ENCODE measurements around the gene CTNNA3. TPM values are rescaled to one million over a fixed set of nuclear protein-coding genes. Genes with fewer than 3 reads are reported as not detected.
"Not testable (repeated sequence)": the region's sequence is repeated elsewhere in the genome, so short reads cannot be mapped to it uniquely, and the experiment has no call there.

The CTNNA3 gene
- total RNA-seq, 2 donors from 2014 or later = 4.8 to 5.3 TPM

DNA sequence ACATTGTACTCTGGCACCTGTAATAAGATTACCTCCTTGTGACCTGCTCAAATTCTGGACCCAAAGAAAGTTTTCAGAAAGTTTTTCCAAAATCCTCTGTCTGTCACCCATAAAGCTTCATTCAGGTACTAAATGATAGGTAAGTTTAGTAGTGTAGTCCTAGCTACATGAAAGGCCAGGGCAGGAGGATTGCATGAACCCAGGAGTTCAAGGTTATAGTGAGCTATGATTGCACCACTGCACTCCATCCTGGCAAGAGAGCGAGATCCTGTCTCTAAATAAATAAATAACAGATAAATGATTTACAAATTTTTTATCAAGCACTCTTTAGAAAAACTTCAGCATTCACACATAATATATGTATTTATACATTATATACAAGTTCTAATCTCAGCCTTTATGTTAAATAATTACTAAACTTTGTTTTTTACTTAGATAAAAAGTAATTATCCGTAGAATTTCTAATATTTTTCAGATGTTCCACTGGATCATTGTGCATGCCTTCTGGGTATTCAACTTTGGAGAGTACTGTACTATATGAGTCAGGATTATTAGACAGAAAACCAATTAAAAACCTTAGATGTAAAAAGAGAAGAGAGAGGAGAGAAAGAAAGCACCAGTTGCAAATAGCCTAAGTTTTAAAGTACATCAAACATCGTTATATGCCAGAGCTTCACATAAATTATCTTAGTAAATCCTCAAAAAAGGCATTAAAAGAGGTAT, 407.1 kb downstream of the CTNNA3 start:
- intact Hi-C loops (cut with DNase I) = no loop called here
- DNase-seq (ENCODE audit: low spot score) = no peak

- no peak for DNase-seq (ENCODE audit: low spot score)
- intact Hi-C loops (cut with DNase I) = no loop called here
Measured at GRCh38 chr10:67284589-67284988, 411.4 kb downstream of the CTNNA3 start.

DNA sequence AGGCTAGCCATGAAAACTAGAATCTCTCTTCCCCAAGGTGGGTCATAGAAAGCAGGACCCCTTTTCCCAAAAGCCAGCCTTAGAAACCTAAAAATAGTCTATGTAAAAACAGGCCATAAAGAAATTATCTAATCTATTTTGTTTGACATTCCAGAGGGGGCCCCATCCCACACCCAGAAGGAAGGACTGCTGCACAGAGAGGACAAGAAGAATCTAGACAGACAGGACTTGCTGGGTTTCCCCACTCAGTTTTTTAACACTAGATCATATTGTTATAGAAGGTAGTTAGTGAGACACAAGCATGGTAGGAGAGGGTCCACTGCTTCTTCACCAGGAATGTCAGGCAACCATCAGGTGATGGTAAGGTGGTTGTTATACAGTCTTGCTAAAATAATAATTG, 413.1 kb downstream of the CTNNA3 start:
- intact Hi-C loops (cut with DNase I) = no loop called here

DNA sequence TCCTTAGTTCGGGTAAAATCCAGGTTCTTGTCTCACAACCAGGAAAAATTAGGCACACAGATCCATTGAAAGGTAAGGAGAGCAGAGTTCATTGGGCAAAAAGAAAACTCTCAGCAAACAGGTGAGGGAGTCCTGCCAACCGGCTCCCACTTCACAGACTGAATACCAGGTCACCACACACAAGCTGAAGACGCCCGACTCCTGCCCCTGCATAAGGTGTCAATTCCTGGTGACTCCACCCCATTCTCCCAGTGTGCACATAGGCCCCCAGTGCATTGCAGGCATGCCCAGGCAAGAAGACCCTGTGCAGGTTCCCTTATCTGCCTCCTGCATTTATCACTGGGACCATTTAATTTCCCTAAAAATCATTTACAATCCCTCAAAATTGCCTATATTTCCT, 415.6 kb downstream of the CTNNA3 start:
- intact Hi-C loops (cut with DNase I) = no loop called here
- DNase-seq (ENCODE audit: low spot score) = no peak

More for the DNA sequence above, 413.1 kb downstream of the CTNNA3 start:
- DNase-seq (ENCODE audit: low spot score) = no peak

- intact Hi-C loops (cut with DNase I) = no loop called here
- no peak for DNase-seq (ENCODE audit: low spot score)
Measured at GRCh38 chr10:67277402-67277801, 418.6 kb downstream of the CTNNA3 start.

GRCh38 chr10:67269828-67270227, 426.2 kb downstream of the CTNNA3 start:
- no peak for DNase-seq (ENCODE audit: low spot score)
- intact Hi-C loops (cut with DNase I) = no loop called here

- intact Hi-C loops (cut with DNase I) = no loop called here
- no peak for DNase-seq (ENCODE audit: low spot score)
Measured at GRCh38 chr10:67268146-67268545, 427.8 kb downstream of the CTNNA3 start.

DNA sequence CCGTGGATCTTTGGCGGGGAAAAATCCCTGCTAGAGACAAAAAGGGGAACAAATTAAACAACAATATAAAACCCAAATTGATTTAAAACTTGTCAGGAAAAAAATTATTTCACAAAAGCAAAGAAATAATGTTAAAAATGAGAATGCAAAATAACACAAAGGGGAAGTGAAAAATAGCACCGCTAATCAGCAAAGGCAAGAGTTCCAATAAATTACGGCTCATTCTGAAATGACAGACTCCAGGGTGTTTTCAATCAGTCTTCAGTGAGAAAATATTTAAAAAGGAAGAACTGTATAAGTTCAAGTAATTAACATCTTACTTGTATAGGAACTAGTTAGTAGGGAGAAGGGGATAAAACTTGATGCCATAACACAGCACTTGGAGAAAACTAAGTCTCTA, 433.3 kb downstream of the CTNNA3 start:
- intact Hi-C loops (cut with DNase I) = no loop called here
- no peak for DNase-seq (ENCODE audit: low spot score)

- intact Hi-C loops (cut with DNase I) = no loop called here
Measured at GRCh38 chr10:67261300-67261797, 434.6 kb downstream of the CTNNA3 start.

DNA sequence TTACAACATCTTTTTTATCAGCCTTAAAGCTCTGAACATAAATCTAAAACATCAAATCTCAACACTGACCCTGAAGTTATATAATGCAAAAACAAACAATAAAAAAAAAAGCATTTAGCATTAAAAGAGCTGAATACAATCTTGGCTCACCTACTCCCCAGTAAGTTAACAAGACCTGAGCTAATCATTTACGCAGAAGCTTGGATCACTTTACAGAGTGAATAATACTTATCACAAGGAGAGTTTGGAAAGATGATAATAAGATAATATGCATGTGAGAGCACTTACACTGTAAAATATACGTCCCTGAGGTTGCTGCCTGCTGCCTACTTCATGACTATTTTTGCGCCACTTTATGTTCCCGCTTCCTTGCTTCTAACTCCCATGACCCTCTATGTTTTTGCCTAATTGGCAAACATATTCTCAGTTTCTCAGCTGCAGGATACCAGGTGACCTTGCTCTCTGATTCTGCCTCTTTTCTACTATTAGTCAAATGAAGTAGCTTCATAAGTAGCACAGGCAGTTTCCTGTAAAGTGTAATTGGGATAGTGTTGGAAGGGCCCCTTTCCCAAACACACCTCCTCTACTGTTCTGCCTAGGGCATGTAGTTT, 436.6 kb downstream of the CTNNA3 start:
- DNase-seq (ENCODE audit: low spot score) = no peak
- intact Hi-C loops (cut with DNase I) = no loop called here

More at GRCh38 chr10:67261300-67261797, 434.6 kb downstream of the CTNNA3 start:
- no peak for DNase-seq (ENCODE audit: low spot score)

GRCh38 chr10:67257427-67258144, 438.4 kb downstream of the CTNNA3 start:
- intact Hi-C loops (cut with DNase I) = no loop called here
- no peak for DNase-seq (ENCODE audit: low spot score)

- no peak for DNase-seq (ENCODE audit: low spot score)
- intact Hi-C loops (cut with DNase I) = no loop called here
Measured at GRCh38 chr10:67257018-67257417, 439.0 kb downstream of the CTNNA3 start.

- intact Hi-C loops (cut with DNase I) = no loop called here
- no peak for DNase-seq (ENCODE audit: low spot score)
Measured at GRCh38 chr10:67250686-67251085, 445.3 kb downstream of the CTNNA3 start.

- intact Hi-C loops (cut with DNase I) = no loop called here
- no peak for DNase-seq (ENCODE audit: low spot score)
Measured at GRCh38 chr10:67246066-67246555, 449.9 kb downstream of the CTNNA3 start.

GRCh38 chr10:67242528-67242927, 453.5 kb downstream of the CTNNA3 start:
- DNase-seq (ENCODE audit: low spot score) = no peak
- intact Hi-C loops (cut with DNase I) = no loop called here

GRCh38 chr10:67241451-67241850, 454.5 kb downstream of the CTNNA3 start:
- no peak for DNase-seq (ENCODE audit: low spot score)
- intact Hi-C loops (cut with DNase I) = no loop called here

DNA sequence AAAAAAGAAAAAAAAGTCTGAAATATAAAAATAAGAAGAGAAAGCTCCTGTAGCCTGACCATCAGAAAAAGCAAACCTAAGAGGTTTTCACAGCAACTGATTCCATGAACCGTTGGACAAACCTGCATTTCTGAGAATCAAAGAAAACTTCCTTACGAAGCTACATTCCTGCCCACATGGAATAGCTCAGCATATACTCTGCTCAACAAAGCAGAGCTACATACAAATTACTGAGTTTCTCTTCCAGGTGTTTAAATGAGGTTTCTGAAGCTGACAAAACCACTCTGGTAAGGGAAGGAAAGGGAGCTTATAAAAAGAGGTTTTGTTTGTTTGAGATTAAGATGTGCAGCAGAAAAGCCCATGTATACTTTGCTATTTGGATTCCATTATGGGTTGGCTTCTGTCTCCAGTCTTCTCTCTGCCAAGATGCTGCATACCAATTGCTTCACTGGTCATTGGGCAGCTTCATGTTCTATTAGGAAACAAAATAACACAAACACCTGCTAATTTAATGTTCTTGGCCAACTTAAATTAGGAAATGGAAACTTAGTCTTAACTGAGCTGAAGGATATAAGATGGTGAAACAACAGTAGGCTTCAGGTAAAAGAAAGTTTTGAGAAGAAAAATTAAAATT, 456.0 kb downstream of the CTNNA3 start:
- intact Hi-C loops (cut with DNase I) = no loop called here
- no peak for DNase-seq (ENCODE audit: low spot score)

GRCh38 chr10:67230680-67231500, 465.1 kb downstream of the CTNNA3 start:
- peak; percentile 74 for DNase-seq (ENCODE audit: low spot score)
- intact Hi-C loops (cut with DNase I) = not testable (repeated sequence)

DNA sequence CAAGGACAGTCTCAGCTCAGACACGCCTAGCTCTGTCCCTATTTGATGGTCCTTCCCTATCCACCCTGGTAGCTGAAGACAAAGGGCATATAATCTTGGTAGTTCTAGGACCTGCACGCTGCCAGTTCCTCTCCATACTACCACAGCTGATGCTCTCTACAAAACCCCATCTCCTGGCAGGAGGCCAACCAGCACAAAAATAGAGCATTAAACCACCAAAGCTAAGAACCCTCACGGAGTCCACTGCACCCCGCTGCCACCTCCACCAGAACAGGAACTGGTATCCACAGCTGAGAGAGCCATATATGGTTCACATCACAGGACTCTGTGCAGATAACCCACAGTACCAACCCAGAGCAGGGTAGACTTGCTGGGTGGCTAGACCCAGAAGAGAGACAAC, 470.8 kb downstream of the CTNNA3 start:
- no peak for DNase-seq (ENCODE audit: low spot score)
- intact Hi-C loops (cut with DNase I) = no loop called here

All from posterior vena cava (tissue), 2 donors.